GM19025 (cell line): Measurements from ENCODE around the gene LRP1.

Experiments used
- ATAC-seq: cut with Tn5 transposase; IDR thresholded peaks from one replicate; pipeline ENCODE4 v1.9.1; 2021; ENCODE audit warnings: mild to moderate bottlenecking, low read depth, moderate library complexity; ENCODE audit not compliant: unreplicated experiment

Gene LRP1

DNA sequence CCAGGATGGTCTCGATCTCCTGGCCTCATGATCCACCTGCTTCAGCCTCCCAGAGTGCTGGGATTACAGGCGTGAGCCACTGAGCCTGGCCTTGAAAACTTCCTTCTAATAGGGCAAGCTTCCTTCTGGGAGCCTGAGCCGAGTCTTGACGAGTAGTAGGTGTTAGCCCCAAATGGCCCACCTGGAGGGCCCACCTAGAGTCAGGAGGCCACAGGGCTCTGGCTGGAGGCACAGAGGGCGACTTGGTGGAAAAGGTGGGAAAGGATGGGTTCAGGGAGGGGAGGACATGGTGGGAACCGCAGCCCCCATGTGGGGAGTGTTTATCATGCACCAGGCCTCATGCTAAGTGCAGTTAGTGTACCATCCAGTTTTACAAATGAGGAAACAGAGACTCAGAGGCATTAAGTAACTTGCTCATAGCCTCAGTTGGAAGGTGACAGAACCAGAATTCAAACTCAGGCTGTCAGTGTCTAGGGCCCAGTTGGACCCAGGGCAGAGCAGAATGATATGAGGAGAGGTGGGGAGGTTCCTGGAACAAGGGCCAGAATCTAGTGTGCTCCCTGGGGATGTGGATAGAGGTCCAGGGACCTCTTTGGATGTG lies 22.2 kb downstream of the LRP1 start:
- ATAC-seq: no peak

DNA sequence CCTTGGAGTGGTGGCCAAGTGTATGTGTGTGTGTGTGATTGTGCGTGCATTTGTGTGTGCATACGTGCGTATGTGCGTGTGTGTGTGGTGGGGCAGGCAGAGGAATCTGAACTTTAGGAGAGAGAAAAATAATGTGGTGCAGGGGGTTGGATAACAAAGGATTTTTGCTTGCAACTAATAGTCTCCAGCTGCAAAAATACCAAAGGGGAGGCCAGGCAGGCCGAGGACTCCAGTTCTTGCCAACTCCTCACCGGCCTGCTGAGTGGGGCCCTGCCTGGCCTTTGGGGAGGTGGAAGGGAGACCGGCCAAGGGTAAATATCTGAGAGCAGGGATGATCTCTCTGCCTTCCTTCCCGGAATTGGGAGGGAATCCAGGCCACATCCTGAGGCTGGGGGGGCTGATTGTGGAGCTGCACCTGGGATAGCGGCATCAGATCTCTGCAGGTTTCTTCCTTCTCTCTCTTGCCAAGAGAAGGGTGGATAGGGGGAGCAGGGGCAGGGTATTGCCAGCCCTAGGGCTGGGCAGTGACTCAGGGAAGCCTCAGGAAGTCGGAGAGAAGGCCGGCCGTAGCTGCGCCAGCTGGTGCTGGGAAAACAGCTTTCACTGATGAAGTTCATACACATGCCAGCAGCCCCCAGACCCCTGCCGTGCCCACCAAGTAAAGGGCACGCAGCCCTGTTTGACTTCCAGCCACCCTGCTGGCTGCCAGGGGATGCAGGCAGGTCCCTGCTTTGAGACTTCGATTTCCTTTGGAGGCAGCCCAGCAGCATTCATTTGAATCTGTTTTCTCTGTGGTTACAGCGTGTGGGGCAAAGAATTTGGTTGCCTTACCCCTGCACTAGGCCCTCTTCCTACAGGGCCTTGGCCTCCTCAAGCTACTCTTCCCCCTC lies 23.7 kb downstream of the LRP1 start:
- no peak for ATAC-seq

DNA sequence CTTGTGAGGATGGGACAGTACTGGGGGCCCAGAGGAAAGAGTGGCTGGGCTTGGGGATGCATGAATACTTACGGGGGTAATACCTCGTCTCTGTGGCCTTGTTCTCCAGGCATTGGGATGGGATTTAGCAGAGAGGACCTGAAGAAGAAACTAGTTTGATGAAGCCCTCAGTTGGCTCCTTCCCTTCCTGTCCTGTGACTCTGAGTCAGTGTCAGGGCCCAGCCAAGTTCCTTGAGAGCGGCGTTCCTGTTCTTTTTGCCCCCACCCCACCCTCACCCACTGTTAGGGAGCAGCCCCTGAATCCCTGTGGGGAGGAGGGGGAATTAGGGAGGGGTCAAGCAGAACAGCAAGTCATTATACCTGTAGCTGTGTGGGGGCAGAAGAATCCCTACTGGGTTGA lies 24.4 kb downstream of the LRP1 start:
- ATAC-seq: no peak

DNA sequence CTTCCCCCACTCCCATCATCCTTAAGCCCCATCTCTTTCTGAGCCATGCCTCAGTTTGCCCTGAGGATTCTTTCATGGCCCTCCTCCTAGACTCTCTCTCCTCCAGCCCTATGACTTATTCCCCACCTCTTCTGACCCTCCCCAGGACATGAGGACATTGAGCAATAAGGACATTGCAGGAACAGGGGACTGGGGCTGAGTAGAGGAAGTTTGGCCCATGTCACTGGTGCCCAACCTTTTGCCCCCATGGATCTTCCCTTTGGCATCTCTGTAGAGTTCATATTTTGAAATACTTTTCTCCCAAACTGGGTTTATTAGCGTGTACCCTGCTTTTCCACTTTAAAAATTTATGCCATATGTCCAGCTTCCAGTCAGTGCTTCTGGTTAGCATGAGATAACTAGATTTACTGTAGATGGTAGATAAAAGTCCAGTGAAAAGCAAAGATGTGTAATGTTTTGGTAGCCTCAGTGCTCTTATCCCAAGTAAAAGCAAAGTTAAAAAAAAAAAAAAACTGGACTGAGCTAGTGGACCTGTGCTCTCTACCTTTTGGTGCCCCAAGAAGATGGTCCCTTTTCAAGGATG lies 25.2 kb downstream of the LRP1 start:
- ATAC-seq: no peak

DNA sequence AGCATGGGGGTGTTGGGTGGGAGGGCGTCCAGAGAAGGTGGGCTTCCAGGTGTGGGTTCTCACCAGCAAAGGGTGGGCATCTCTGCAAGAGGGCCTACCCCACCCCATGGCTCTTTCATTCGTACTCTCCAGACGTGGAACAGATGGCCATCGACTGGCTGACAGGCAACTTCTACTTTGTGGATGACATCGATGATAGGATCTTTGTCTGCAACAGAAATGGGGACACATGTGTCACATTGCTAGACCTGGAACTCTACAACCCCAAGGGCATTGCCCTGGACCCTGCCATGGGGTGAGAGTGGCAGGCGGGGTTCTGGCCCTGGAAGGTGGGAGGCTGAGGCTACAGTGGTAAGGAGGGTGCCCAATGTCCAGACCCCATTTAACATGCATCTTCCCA lies 25.8 kb downstream of the LRP1 start:
- ATAC-seq: no peak

DNA sequence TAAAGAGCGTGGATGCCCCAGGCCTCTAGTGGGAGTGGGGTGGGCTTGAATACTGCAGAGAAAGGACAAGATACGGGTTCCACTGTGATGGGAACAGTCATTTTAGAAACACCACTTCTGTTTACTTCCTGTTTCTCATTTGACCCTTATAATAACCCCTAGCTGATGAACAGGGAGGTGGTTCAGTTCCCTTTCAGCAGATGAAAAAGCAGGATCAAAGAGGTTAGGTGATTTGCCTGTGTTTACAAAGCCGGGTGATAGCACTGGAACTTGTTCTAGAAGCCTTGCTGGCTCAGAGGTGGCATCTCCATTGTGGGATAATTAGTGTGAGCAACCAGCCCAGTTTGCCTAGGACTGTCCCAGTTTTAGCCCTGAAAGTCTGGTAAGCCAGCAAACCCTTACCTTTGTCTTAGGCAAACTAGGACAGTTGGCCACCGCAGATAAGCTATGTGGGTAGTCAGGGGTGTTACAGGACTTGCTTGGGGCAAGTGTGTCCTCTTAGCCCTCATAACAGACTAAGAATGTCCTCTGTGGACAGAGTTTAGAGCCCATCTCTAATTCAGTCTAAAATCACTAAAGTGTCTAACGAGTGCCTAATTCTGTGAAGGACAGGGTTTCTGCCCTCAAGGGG lies 26.6 kb downstream of the LRP1 start:
- no peak for ATAC-seq

DNA sequence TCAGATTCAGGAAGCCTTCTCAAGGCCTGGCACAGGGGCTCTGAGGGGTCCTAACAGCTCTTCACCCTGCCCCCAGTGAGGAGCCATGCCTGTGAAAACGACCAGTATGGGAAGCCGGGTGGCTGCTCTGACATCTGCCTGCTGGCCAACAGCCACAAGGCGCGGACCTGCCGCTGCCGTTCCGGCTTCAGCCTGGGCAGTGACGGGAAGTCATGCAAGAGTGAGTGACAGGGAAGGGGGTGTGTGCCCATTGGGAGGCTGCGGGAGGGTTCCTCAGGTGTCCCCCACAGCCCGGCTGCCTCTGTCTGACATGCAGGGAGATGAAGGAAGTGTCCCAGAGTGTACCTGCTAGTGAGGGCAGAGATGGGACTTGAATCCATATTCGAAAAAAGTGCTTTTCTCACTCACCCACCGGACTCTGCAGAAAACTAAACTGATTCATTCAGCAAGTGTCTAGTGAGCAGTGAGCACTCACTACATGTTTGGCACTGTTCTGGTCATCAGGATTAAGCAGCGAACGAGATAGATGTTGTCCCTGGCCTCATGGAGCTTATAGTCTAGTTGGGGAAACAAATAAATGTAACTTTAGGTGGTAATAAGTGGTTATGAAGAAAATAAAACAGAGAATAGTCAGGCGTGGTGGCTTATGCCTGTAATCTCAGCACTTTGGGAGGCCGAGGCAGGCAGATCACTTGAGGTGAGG lies 28.6 kb downstream of the LRP1 start:
- ATAC-seq: no peak

DNA sequence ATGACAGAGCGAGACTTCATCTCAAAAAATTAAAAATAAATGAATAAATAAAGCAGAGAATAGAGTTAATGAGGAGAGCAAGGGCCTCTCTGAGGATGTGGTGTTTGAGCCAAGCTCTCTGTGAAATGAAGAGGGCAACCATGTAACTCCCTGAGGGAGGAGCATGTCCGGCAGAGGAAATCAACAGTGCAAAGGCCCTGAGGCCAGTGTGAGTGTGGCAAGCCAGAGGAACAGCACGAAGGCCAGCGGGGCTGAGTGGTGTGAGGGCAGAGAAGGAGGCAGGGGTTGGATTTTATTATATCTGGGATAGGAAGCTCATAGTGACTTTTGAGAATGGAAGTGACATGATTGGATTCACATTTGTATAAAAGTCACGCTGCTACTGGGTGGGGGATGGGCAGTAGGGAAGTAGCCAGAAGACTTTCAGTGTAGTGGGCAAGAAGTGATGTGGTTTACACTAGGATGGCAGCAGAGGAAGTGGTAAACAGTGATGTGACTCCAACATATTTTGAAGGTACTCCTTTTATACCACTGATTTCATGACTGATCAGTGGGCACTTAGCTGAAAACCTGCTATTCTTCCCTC lies 29.4 kb downstream of the LRP1 start:
- no peak for ATAC-seq

DNA sequence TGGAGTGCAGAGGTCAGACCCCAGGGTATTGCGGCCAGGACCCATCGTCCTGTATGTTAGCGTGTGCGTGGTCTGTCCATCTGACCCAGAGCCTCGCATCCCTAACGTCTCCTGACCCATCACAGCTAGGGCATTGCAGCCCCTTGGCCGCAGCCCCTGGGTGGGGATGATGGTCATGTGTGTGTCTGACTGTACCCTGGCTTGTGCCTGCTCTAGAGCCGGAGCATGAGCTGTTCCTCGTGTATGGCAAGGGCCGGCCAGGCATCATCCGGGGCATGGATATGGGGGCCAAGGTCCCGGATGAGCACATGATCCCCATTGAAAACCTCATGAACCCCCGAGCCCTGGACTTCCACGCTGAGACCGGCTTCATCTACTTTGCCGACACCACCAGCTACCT lies 29.9 kb downstream of the LRP1 start:
- no peak for ATAC-seq

DNA sequence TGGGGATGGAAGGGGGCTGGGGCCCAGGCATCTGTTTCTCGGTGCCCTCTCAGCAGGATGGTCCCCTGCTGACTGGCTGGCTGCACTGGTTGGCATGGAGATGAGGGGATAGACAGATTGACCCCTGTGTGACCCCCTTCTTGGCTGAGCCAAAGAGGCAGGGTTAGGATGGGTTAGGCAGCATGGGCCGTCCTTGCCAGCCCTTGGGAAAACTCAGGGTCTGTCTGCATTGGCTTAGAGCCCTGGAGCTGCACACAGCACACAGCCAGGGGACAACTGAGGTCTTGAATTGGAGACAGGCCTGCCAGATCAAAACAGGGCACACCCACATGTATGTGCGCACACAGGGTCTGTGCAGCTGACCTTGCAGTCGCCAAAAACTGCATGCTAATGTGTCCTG lies 30.4 kb downstream of the LRP1 start:
- no peak for ATAC-seq

DNA sequence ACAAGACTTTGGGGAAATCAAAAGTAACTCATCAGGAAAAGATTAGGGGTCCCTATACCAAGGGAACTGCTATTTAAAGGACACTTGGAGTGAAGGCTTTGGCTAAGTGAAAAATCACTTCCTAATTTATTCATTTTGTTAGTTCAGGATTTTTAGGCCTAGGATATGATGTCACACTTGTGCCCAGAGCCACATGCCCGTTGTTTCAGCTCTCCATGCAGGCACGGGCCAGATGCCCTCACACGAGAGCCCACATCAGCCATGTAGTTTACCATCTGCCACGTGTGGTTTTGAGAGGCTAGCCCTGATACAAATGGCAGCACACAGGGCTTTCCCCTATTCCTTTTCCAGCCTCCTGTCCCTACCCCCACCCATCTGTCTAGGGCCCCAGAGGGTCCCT lies 31.0 kb downstream of the LRP1 start:
- no peak for ATAC-seq

DNA sequence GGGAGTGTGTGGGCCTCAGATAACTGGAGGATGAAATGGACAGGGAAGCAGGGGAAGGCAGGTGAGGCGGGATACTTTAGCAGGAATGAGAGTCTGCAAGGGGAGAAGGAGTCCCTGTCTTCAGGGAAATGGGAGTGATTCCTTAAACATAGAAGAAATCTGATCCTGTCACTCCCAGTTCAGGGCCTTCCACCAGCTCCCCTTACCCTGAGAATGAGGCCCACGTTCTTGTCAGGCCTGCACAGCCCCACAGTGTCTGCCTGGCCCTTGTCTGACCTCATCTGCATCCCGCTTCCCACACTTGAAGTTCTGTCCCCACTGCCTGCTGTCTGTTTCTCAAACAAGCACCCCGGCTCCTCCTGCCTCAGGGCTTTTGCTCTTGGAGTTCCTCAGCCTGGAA lies 31.8 kb downstream of the LRP1 start:
- no peak for ATAC-seq

DNA sequence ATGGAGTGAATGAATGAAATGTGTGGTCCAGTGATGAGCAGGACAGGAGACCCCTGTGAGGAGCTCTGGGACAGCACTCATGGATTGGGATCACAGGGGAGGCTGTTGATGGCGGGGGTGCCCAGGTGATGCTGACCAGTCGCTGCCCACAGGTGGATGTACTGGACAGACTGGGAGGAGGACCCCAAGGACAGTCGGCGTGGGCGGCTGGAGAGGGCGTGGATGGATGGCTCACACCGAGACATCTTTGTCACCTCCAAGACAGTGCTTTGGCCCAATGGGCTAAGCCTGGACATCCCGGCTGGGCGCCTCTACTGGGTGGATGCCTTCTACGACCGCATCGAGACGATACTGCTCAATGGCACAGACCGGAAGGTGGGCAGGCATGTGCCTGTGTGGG lies 32.5 kb downstream of the LRP1 start:
- ATAC-seq: no peak

DNA sequence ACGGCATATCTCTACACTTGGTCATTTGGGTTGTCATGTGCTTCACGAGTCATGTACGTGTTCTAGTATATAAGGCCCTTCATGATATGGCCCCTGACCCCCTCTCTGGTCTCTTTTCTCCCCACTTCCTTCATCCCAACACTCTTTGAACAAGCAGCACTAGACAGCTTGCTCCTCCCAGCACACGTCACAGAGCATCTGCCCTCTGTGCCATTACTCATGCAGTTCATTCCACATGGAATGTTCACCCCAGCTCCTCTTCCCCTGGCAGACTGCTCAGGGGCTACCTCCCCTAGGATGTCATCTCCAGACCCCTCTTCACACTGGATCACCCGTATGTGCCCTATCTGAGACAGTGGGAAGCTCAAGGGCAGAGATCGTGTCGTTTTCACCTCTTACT lies 33.2 kb downstream of the LRP1 start:
- no peak for ATAC-seq

DNA sequence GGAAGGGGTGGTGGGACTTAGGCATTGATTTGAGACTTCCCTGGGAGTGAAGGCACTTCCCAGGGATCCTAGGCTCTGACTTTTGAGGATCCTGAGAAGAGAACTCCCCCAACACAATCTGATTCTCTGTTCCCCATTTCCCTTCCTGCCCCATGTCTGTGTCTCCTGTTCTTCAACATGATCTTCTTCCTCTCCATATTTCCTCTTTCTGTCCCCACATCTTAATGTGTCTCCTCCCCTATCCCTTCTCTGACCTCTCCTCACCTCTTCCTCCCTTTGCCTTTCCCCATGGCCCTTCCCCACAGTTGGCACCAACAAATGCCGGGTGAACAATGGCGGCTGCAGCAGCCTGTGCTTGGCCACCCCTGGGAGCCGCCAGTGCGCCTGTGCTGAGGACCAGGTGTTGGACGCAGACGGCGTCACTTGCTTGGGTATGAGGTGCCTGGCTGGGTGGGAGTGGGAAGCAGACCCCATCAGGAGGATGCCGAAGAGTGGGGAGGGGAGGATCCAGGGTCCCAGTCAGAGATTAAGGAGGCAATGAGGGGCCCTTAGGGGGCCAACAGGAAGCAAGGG lies 34.4 kb downstream of the LRP1 start:
- no peak for ATAC-seq

DNA sequence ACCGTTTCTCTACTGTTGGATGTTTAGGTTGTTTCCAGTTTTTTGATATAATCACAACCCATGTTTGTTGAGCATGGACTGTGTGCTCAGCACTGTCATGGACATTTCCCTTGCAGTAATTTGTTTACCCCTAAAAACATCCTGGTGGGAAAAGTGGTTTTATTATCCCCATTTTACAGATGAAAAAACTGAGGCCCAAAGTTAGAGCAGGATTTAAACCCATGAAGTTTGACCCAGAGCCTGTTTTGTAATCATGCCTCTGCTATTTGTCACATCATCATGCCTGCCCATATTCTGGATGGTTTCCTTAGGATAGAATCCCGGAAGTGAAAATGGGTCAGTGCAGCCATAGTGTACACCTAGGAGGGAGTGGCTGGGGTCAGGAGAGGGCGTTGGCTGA lies 36.2 kb downstream of the LRP1 start:
- no peak for ATAC-seq

DNA sequence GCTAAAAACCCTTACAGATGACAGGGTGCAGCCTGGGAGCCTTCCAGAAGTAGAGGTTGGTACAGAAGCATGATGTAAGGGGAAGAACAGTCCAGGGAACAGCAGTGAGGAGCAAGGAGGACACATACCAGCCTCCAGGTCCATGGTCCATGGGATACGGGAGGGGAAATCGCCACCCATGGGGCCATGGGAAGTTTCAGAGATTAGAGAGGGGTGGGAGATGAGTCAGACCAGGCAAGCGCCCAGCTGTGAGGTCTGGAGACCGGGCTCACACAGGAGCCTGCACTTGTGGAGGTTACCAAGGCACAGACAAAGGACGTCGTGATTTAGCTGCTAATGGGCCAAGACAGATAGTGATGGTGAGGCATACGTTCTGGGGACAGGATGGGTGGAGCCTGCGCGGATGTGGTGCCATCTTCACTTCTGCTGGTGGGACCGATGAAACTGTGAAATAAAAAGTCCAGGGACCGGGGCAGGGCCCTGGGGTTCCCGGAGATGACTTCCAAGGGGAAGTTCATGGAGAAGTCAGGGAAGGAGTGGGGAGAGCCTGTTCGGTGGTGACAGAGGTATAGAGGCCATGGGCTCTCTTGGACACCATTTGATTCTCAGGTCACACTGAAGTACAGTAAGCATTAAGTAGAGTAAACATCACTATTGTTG lies 36.8 kb downstream of the LRP1 start:
- no peak for ATAC-seq

DNA sequence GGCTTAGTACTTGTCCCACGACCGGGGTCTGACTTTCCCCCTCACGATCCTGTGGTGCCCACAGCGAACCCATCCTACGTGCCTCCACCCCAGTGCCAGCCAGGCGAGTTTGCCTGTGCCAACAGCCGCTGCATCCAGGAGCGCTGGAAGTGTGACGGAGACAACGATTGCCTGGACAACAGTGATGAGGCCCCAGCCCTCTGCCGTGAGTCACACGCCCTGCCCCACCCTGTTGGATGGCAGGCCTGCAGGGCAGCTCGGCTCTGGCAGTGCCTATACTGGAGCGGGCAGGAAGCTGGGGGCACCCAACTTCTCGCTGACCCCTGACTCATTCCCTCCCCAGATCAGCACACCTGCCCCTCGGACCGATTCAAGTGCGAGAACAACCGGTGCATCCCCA lies 37.5 kb downstream of the LRP1 start:
- ATAC-seq: no peak

DNA sequence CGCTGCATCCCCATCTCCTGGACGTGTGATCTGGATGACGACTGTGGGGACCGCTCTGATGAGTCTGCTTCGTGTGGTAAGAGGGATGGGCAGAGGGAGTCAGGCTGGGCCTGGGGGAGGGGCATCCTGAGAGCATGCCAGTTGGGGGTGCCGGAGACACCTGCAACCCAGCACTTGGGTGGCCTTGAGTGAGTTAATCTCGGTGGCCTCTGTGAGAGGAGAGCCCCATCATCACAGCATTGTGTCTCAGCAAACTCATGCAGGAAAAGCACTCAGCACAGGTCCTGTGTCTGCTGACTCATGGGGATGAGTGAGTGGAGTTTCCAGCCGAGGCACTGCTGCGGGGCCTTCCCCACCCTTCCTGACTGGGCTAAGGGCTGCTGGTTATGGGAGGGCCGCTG lies 38.7 kb downstream of the LRP1 start:
- ATAC-seq: no peak

DNA sequence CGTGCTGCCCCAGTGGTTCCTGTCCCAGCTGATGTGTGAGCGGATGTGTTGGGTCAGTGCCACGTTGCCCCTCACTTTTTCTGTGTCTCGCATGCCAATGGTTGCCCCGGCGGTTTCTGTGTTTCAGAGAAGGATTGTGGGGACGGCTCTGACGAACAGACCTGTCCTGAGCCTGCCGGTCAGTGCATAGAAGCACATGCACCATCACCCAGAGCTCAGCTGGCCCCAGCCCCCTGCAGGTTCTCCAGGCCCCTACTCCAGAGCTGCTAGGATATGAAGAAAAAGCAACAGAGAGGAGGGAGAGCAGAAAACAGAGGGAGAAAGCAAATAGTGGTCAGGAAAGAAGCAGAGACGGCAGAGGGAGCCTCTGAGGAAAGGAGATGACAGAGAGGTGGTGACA lies 39.8 kb downstream of the LRP1 start:
- ATAC-seq: no peak
